Measurements from ENCODE around the gene OGDH.

Gene OGDH

DNA sequence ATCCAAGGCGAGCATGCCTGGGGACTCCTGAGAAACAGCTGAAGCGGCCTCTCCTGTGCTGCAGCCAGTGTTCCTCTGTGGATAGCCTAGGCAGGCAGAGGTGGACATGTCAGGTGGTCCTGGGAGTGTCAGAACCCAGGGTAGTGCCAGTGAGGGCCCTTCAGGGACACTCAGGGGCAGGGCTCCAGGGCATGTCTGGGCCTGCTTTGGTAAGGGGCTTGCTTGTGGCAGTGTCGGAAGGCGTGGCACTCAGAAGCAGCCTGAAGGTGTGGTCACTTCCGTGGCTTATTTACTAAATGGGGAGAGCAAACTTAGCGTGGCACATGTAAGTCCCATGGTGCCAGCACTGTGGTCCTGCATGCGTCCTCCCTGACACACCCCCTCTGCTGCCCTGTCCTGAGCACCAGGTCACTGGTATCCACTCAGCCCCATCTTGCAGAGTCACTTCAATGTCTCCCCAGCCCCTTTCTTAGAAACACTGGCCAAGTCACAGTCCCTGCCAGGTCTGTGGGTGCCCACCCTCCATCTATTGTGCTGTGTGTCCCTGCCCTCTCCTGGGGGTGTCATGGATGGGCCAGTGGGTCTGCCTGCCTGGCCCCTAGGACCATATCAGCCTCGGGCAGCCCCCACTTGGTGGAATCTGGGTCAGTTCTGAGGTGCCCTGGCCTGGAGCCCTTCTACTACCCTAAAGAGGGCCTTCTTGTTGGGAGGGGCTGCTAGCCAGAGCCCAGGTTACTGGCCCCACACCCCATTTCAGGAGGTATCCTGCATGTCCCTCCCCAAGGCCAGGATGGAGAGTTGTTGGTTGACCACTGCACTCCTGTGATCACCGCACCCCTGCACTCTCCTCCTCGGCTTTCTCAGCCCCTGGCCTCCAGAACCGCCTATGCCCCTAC, 148.6 kb downstream of the OGDH start:
- Histone ChIP-seq H3K9me3 (no peaks in the 10 kb centered on the region), H3K4me1 (ENCODE audit: control insufficient read depth in 1 of 2, insufficient read depth in 1 of 2, low read depth in 1 of 2, low read length in 1 of 2) (peaks cover 3 to 7% of the 10 kb centered on the region in 2 experiments), H3K36me3 (peaks cover 36% of the 10 kb centered on the region), H3K27me3 (no peaks in the 10 kb centered on the region), H3K27ac (no peak overlapping the region), H3K4me3 (ENCODE audit: low read depth in 1 of 2, low read length in 1 of 2) (no peak overlapping the region)
- TF ChIP-seq, protein P1, sequence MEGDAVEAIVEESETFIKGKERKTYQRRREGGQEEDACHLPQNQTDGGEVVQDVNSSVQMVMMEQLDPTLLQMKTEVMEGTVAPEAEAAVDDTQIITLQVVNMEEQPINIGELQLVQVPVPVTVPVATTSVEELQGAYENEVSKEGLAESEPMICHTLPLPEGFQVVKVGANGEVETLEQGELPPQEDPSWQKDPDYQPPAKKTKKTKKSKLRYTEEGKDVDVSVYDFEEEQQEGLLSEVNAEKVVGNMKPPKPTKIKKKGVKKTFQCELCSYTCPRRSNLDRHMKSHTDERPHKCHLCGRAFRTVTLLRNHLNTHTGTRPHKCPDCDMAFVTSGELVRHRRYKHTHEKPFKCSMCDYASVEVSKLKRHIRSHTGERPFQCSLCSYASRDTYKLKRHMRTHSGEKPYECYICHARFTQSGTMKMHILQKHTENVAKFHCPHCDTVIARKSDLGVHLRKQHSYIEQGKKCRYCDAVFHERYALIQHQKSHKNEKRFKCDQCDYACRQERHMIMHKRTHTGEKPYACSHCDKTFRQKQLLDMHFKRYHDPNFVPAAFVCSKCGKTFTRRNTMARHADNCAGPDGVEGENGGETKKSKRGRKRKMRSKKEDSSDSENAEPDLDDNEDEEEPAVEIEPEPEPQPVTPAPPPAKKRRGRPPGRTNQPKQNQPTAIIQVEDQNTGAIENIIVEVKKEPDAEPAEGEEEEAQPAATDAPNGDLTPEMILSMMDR (IDR thresholded peaks at IDR 0.05): no peak

GRCh38 chr7:44755698-44756627, 149.5 kb downstream of the OGDH start:
- no peak overlapping the region for H3K4me3 ChIP-seq (ENCODE audit: low read depth in 1 of 2, low read length in 1 of 2)
- TF ChIP-seq, protein P1 (IDR thresholded peaks at IDR 0.05): no peak
- no peak overlapping the region for H3K27ac ChIP-seq
- H3K36me3 ChIP-seq: peaks cover 45% of the 10 kb centered on the region
- H3K27me3 ChIP-seq: no peaks in the 10 kb centered on the region
- H3K4me1 ChIP-seq (ENCODE audit: control insufficient read depth in 1 of 2, insufficient read depth in 1 of 2, low read depth in 1 of 2, low read length in 1 of 2): no peaks in the 10 kb centered on the region
- H3K9me3 ChIP-seq: no peaks in the 10 kb centered on the region

DNA sequence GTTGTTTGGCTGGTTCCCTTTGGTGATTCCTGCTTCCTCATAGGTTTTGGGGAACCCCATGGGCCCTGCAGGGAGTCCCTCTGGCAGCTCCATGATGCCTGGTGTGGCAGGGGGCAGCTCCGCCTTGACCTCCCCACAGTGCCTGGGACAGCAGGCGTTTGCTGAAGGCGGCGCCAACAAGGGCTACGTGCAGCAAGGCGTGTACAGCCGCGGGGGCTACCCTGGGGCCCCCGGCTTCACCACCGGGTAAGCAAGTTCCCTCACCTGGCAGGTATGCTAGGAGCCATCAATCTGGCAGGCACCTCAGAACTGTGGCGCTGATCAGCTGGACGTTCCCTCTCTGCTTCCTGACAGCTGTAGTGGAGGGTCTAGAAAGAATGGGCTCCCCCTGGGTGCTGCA, 150.5 kb downstream of the OGDH start:
- no peak overlapping the region for H3K27ac ChIP-seq
- TF ChIP-seq, protein P1 (IDR thresholded peaks at IDR 0.05): no peak
- H3K36me3 ChIP-seq: peaks cover 54% of the 10 kb centered on the region
- H3K4me3 ChIP-seq (ENCODE audit: low read depth in 1 of 2, low read length in 1 of 2): no peak overlapping the region
- no peaks in the 10 kb centered on the region for H3K4me1 ChIP-seq (ENCODE audit: control insufficient read depth in 1 of 2, insufficient read depth in 1 of 2, low read depth in 1 of 2, low read length in 1 of 2)
- no peaks in the 10 kb centered on the region for H3K27me3 ChIP-seq
- H3K9me3 ChIP-seq: no peaks in the 10 kb centered on the region

DNA sequence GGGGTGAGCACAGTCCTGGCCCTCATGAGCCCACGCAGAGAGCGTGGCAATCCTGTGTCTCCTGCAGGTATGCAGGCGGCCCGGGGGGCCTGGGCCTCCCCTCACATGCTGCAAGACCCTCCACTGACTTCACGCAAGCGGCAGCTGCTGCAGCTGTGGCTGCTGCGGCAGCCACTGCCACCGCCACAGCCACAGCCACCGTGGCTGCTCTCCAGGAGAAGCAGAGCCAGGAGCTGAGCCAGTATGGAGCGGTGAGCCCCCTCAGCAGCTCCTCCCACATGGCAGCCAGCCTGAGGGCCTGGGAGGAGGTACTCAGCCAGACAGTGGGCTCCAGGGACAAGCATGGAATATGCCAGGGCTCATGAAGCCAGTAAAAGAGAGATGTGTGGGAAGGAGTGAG, 150.9 kb downstream of the OGDH start:
- Histone ChIP-seq H3K4me3 (ENCODE audit: low read depth in 1 of 2, low read length in 1 of 2) (no peak overlapping the region), H3K9me3 (no peaks in the 10 kb centered on the region), H3K36me3 (peaks cover 58% of the 10 kb centered on the region), H3K27me3 (no peaks in the 10 kb centered on the region), H3K4me1 (ENCODE audit: control insufficient read depth in 1 of 2, insufficient read depth in 1 of 2, low read depth in 1 of 2, low read length in 1 of 2) (no peaks in the 10 kb centered on the region), H3K27ac (no peak overlapping the region)
- TF ChIP-seq, protein P1 (IDR thresholded peaks at IDR 0.05): no peak

- Histone ChIP-seq H3K27me3 (no peaks in the 10 kb centered on the region), H3K27ac (no peak overlapping the region), H3K4me1 (ENCODE audit: control insufficient read depth in 1 of 2, insufficient read depth in 1 of 2, low read depth in 1 of 2, low read length in 1 of 2) (no peaks in the 10 kb centered on the region), H3K9me3 (no peaks in the 10 kb centered on the region), H3K4me3 (ENCODE audit: low read depth in 1 of 2, low read length in 1 of 2) (no peak overlapping the region), H3K36me3 (peaks cover 62% of the 10 kb centered on the region)
- TF ChIP-seq, protein P1 (IDR thresholded peaks at IDR 0.05): no peak
These were observed 151.3 kb downstream of the OGDH start for GRCh38 chr7:44757739-44758138.
